NCI-H1417 treated with DMSO at 0.1 percent for 48 hours (cell line): Measurements from ENCODE around the gene TMC8.
A peak's percentile ranks its signal among the peaks of the same experiment; 100 is the strongest.
"Not testable (repeated sequence)": the region's sequence is repeated elsewhere in the genome, so short reads cannot be mapped to it uniquely, and the experiment has no call there.

Source experiments
- DNase-seq: peaks from one replicate; lab custom pipeline; 2025; lab: John Stamatoyannopoulos, UW

TMC8 gene

DNA sequence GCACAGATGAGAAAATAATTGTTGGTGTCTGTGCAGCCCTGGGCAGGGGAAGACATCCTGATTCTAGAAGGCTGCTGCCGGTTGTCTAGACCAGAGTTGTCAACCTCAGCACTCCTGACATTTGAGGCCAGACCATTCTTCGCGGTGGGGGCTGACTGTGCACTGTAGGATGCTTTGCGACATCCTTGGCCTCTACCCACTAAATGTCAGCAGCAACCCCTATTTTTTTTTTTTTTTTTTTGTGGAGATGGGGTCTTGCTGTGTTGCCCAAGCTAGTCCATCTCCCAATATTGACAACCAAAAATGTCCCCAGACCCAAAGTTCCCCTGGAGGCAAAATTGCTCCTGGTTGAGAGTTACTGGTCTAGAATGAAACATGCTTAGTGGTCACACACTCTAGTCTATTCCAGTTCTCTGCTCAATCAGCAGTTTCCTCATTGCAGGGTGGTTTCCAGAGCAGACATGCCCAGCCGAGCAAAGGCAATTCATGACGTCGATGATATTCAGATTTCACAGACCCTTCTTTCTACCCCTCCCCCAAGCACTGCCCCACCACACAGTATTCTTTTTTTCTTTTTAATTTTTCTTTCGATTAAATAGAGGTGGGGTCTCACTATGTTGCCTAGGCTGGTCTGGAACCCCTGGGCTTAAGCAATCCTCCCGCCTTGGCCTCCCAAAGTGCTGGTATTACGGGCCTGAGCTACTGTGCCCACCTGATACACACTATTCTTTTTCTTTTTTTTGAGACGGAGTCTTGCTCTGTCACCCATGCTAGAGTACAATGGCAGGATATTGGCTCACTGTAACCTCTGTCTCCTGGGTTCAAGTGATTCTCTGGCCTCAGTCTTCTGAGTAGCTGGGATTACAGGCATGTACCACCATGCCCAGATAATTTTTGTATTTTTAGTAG is 24.6 kb downstream of the TMC8 start:
- no peak for DNase-seq

DNA sequence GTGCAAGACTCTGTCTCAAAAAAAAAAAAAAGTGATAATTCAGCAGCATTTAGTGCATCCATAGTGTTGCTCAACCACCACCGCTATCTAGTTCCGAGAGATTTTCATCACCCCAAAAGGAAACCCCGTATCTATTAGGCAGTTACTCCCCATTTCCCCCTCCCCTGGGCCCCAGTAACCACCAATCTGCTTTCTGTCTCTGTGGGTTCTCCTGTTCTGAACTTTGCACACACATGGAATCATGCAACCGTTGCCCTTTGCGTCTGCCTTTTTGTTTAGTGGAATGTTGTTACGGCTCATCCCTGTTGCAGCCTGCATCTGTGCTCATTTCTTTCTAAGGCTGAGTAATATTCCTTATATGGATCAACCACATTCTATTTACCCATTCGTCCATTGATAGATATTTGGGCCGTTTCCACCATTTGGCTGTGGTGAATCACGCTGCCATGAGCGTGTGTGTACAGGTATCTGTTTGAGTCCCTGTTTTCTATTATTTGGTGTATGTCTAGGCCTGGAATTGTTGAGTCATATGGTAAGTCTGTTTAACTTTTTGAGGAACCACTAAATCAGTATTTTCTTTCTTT is 29.1 kb downstream of the TMC8 start:
- DNase-seq = no peak

DNA sequence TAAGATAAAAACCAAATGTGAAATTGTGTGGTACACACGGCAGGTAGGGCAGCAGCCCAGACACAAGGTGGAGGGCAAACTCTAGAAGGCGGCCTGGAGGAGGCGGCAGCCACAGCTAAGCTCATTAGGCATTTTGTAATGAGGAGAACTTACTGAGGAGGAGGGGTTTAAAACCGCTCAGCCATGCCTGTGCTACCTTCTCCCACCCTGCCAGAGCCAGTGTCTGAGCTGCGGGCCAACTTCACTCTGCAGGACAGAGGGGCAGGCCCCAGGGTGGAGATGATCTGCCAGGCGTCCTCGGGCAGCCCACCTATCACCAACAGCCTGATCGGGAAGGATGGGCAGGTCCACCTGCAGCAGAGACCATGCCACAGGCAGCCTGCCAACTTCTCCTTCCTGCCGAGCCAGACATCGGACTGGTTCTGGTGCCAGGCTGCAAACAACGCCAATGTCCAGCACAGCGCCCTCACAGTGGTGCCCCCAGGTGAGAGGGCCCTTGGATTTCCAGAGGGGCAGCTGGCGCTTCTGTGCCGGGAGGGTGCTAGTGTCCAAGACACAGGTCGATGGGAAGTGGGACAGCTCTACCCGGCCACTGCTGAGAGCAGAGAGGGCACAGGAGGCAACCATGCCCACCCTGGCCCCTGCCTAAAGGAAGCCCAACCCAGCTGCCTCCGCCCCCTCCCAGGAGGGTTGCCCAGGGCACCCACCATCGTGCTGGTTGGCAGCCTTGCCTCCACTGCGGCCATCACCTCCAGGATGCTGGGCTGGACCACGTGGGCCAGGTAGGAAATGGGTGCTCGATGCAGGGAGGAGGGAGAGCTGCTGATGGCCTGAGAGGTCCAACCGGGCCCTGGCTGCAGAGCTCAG is 33.5 kb downstream of the TMC8 start:
- DNase-seq = no peak

DNA sequence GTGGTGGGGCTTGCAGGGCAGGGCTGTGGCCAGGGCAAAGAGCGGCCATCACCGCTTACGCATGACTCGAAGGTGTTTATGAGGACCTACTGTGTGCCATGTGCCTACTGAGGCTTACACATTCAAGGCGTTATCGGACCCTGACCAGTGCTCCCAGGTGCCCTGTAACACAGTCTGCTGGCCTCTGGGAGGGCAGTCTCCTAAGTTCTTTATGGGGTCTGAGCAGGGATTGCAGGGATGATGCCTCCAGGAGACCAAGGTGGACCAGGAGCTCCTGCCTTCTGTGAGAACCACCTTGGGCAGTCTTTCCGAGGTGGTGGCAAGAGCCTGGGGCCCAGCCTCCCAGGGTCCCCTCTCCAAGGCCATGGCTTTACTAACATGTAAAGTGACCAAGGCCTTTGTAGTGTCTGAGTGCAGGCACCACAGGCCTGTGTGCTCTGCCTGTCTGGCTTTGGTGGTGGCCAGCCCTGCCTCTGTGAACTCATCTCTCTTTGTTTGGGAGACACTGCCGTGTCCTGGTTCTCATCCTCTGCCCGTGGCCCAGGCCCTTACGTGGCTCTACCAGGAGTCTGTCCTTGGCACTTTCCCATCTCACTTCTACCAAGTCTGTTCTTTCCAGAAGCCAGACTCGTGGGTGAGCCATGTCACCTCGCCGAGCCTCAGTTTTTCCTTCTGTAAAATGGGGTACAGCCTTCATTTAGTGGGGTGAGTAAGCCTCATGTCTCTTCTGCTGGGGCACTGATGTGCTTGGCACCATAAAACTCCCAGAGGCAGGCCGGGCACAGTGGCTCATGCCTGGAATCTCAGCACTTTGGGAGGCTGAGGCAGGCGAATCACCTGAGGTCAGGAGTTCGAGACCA is 34.4 kb downstream of the TMC8 start:
- no peak for DNase-seq

DNA sequence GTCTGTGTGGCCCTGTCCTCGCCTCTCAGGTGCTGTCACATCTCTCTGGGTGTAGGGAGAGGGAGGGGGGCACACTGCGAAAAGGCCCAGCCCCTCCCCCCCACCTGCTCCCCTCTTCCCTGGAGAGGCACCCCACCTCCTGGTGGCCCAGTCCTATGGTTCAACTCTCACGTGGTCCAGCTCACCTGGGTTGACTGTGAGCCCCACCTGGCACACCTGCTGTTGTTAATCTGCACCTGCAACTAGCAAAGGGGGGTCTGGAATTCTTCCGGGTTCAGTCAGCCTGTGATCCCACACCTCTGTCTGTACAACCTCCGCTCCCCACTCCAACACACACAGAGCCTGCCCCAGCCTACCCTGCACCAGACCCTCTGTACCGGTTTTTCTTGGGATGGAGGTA is 35.8 kb downstream of the TMC8 start:
- DNase-seq = no peak

DNA sequence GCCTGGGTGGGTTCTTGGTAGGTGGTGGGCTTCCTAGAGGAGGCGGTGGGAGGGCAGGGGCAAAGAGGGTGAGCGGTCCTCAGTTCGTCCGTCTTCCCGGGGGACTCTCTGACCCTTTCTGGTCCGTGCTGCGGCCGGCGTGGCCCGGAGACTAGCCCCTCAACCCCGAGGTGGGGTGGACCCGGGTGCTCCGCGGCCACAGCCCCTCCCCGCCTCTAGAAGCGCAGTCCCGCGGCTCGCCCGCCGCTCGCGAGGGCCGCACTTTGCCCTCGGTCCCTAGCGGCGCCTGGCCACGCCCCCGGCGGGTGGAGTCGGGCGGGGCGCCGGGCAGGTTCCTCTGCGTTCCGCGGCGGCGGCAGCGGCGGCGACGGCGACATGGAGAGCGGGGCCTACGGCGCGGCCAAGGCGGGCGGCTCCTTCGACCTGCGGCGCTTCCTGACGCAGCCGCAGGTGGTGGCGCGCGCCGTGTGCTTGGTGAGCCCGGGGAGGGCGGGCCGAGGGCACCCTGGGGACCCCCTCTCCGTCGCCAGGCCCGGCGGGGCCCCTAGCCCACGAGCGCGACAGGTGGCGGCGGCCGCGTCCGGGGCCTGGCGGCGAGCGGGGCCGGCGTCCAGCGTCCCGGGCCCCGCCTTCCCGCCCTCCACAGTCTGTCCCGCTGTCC is 37.8 kb downstream of the TMC8 start, which contains the start of gene SYNGR2:
TSS of gene SYNGR2 (plus strand) at position 340 of the 661 bp plus-strand sequence. CDS start at position 376, 36 bp downstream.
- DNase-seq = peak; percentile 35

DNA sequence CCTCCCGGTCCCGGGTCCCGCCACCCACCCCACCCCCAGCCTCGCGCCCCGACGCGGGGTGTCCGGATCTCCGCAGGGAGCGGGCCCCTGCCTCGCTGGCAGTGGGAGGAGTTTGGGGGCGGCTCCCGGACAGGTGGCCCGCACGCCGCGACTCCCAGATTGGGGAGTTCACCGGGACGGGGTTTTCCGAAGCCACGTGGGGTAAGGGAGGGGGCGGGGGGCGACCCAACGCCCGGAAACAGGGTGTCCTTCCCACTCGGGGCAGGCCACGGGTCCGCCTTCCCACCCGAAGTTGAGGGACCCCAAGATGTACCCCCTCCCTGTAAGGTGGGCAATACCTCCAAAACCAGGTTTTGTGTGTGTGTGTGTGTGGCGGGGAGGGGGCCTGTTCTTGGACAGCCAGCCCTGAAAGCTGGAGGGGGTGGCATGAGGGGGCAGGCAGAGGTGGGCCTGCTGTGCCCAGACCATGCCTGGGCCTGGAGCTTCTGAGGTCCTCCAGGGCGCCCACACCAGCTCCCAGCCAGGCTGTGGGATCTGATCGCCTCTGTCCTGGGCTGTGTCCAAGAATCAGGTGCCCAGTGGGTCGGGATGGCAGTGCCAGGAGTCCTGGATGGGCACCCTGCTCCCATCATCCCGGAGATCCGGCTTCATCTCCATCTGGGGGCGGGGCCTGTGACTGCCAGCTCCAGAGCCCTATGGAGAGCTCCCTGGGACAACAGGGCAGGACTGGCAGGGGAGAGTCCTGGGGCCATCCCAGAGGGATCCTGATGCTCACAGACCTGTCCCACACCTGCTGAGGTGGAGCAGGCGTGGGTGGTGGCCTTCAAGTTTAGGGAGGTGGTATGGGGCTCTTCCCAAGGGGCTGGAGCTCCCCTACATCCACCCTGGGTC is 38.6 kb downstream of the TMC8 start:
- DNase-seq = no peak

DNA sequence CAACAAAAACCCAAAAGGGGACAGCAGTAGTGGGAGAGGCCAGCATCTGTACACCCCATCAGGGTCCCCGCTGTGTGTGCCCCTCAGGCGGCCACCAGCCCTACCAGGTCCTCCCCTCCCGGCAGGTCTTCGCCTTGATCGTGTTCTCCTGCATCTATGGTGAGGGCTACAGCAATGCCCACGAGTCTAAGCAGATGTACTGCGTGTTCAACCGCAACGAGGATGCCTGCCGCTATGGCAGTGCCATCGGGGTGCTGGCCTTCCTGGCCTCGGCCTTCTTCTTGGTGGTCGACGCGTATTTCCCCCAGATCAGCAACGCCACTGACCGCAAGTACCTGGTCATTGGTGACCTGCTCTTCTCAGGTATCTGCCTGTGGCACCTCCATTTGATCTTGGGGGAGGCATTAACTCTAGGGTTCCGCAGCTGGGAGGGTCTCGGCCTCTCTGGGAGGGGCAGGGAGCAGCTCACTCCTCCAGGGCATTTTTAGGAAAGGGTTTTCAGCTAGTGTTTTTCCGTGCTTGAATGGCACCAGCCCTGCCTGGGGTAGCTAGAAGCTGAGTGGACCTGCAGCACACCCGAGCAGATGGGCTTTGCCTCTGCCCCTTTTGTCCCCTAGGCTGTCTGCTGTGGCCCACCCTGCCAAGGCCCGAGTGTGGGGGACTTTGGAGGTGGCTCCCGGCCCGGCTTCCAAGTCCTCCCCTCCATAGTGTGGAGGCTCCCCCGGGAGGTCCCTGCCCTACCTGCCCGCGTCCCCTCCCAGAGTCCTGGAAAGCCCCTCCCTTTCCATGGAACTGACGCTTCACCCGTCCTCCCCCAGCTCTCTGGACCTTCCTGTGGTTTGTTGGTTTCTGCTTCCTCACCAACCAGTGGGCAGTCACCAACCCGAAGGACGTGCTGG is 40.4 kb downstream of the TMC8 start:
- DNase-seq = no peak

DNA sequence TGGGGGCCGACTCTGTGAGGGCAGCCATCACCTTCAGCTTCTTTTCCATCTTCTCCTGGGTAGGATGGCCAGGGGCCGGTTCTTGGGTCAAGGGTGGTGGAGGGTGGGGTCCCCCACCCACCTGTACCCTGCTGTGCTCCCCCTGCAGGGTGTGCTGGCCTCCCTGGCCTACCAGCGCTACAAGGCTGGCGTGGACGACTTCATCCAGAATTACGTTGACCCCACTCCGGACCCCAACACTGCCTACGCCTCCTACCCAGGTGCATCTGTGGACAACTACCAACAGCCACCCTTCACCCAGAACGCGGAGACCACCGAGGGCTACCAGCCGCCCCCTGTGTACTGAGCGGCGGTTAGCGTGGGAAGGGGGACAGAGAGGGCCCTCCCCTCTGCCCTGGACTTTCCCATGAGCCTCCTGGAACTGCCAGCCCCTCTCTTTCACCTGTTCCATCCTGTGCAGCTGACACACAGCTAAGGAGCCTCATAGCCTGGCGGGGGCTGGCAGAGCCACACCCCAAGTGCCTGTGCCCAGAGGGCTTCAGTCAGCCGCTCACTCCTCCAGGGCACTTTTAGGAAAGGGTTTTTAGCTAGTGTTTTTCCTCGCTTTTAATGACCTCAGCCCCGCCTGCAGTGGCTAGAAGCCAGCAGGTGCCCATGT is 41.1 kb downstream of the TMC8 start:
- not testable (repeated sequence) for DNase-seq

DNA sequence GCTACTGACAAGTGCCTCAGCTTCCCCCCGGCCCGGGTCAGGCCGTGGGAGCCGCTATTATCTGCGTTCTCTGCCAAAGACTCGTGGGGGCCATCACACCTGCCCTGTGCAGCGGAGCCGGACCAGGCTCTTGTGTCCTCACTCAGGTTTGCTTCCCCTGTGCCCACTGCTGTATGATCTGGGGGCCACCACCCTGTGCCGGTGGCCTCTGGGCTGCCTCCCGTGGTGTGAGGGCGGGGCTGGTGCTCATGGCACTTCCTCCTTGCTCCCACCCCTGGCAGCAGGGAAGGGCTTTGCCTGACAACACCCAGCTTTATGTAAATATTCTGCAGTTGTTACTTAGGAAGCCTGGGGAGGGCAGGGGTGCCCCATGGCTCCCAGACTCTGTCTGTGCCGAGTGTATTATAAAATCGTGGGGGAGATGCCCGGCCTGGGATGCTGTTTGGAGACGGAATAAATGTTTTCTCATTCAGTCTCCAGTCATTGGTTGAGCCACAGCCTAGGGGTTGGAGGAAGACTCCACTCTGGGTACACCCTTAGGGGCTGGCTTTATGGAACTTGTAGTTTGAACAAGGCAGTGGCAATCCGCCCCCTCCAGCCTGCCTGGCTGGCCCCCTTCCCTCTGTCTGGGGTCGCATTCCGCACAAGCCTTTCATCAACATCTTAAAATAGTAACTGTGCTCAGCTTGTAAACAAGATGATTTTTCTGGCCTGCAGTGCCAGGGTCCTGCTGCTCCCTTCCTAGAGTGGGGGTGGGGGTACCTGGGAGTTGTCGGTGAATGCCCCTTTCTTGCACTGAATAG is 41.9 kb downstream of the TMC8 start:
- no peak for DNase-seq

DNA sequence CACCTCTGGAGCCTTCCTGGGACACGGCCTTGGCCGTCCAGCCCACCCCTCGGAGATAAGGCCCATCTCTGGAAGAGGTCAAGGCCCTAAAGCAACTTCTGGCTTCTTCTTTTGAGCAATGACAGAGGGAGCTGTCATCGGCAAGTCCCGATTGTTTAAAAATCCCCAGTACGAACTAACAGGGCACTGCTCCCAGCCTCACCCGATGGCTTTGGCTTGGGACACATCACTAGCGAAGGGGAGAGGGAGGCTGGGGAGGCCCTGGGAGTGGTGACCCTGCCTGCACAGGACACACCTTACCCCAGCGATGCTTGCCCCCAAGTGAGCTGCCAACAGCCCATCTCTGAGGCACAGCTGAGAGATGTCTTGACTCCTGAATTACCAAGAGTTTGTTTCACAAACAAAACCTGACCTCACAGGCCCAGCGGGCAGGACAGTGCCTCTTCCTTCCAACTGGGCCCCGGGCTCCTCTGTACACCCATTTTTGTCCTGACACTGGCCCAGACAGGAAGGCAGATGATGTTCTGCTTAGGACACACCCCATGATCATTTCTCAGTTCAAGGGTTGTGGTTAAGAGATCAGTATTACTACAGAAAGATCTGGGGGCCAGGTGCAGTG is 42.6 kb downstream of the TMC8 start:
- no peak for DNase-seq

DNA sequence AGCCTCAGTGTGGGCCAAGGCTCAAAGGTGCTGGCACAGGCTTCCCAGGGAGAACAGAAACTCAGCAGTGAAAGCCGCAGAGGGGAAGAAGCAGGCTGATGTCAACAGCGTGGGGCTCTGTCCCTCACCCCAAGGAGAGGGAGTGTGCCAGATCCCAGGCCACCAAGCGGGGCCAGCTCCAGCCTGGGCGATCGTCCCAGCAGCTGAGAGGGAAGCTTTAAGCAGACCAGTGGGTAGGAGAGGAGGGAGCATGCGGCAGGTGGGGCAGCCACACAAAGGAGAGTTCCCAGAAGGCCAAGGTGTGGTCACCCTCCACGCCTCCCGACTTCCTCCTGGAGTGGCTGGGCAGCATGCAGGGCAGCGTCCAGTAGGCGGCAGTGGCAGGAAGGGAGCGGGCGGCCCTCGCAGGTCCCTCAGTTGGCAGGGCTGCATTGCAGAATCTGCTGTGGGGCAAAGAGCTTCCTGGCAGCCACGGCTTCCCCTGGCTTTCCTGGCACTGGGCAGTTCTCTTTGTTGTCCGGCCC is 43.8 kb downstream of the TMC8 start:
- no peak for DNase-seq

DNA sequence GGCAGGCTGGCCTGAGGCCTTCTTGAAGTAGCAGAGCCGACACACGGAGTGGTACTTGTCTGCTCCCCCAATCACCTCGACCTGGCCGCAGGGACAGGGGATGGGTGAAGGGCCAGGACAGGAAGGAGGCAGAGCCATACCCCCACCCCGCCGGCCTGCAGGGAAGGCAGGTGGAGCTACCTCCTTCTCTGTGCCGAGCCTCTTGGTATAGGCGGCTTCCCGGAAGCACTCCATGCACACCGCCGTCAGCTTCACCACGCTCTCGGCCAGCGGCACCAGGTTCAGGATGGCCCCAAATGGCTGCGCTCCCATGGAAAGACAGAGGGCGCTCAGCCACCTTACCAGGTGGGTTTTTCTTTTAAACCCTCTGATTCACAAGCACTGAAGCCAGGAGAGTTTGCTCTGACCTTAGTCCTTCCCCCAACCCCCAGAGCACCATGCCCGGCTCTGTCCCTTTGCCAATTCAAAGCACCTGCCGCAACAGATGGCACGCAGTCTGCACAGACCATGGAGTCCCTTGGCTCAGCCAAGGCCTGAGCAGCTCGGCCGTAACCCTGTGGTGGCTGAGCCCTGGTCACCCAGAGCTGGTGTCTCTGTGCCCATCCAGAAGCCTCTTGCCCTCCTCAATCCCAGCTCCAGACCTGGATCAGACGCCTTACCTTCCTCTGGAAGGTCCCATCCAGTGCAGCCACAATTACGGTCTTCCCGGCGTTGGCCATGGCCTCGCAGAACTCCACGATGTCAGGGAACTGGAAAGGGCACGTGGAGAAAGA is 44.5 kb downstream of the TMC8 start:
- DNase-seq = no peak

DNA sequence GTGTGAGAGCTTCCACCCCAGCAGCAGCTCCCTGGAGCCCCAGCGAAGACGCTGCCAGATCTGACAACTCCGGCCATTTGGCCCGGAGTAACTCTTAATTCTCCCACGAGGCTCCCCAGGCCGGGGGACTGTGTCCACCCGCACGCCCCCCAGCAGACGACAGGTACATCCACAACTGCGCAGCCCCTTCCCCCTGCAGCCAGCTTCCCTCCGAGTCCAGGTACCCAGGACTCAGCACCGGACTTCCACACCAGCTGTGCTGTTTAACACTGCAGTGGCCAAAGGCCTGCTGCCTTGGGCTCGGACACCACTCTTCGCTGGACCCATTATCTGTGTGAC is 45.0 kb downstream of the TMC8 start:
- no peak for DNase-seq

DNA sequence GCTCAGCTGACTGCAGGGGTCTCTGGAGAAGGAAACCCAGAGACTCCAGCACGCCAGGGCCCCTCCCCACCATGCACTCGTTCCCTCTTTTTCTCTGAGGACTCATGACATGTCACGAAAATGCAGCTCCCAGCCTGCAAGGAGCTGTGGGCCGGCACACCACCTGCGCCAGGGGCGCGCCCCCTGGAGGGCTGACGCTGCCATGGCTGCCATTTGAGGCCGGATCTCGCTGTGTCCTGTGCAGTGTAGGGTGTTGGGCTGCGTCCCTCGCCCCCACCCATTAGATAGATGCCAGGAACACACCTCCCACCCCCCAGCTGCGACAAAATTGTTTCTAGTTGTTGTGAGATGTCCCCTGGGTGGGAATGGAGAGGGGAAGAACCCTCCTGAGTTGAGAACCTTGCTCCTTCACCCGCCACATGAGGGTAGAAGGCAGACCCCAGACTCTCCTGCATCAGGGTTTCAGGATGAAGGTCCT is 46.0 kb downstream of the TMC8 start:
- DNase-seq = no peak

DNA sequence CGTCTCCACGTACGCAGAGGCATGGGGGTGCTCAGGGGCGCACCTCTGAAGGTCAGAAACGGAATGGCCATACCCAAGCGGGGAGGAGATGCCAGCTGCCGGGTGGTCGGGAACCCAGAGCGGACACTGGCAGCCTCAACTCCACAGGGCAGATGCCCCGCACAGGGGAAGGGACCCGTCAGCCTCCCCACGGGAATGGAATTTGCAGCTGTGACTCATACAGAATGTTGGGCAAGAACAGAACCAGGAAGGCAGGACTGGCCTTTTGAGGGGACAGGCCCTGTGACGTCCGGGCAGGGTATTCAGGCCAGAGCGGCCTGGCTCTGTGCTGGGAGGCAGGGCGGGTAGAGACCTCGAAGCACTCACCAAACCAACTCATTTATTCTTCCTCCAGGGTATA is 48.8 kb downstream of the TMC8 start:
- DNase-seq = no peak
